GM12892 (cell line): ENCODE results near the gene ATF6.

Experiments
- POLR2A ChIP-seq: IDR thresholded peaks from 2 replicates; pipeline ENCODE4 v1.6.1; 2011; ENCODE audit warnings: low read depth, low read length, control low read depth
- POLR2AphosphoS5 ChIP-seq: IDR thresholded peaks from 2 replicates; pipeline ENCODE4 v1.6.1; 2011; ENCODE audit warnings: low read depth, low read length, control low read depth
- TAF1 ChIP-seq: IDR thresholded peaks from 2 replicates; pipeline ENCODE4 v1.6.1; 2011; ENCODE audit warnings: low read depth, mild to moderate bottlenecking, control low read depth, low read length, borderline replicate concordance

DNA sequence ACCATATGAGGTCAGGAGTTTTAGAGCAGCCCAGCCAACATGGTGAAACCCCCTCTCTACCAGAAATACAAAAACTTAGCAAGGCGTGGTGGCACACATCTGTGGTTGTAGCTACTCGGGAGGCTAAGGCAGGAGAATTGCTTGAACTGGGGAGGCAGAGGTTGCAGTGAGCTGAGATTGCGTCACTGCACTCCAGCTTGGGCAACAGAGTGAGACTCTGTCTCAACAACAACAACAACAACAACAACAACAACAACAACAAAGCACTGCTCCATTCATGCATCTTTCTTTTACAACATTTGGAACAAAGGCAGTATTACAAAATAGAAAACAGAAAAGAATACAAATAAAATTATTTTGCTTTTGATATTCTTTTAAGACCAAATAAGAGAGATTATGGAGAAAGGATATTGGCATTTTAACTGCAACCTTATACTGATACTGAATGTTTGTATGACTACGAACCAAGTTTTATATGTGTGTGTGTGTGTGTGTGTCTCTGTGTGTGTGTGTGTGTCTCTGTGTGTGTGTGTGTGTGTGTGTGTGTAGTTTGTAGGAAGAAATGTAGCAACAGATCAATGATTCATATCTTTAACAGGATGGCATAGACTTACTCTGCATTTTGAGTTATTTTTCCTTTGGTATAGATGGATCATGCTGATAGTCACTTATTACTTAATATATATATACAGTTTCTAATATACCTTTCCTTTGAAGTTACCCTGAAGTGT lies 24.6 kb downstream of the ATF6 start:
- no peak for TF ChIP-seq POLR2A
- TF ChIP-seq POLR2AphosphoS5, result no peak
- TF ChIP-seq TAF1, result no peak
